HG02840 (cell line): ENCODE data around the gene OPRL1.

Experiments used
- ATAC-seq: cut with Tn5 transposase; IDR thresholded peaks from one replicate; pipeline ENCODE4 v1.9.1; 2021; ENCODE audit warnings: mild to moderate bottlenecking, moderate library complexity, moderate number of reproducible peaks; ENCODE audit not compliant: unreplicated experiment, low FRiP score

The OPRL1 gene

DNA sequence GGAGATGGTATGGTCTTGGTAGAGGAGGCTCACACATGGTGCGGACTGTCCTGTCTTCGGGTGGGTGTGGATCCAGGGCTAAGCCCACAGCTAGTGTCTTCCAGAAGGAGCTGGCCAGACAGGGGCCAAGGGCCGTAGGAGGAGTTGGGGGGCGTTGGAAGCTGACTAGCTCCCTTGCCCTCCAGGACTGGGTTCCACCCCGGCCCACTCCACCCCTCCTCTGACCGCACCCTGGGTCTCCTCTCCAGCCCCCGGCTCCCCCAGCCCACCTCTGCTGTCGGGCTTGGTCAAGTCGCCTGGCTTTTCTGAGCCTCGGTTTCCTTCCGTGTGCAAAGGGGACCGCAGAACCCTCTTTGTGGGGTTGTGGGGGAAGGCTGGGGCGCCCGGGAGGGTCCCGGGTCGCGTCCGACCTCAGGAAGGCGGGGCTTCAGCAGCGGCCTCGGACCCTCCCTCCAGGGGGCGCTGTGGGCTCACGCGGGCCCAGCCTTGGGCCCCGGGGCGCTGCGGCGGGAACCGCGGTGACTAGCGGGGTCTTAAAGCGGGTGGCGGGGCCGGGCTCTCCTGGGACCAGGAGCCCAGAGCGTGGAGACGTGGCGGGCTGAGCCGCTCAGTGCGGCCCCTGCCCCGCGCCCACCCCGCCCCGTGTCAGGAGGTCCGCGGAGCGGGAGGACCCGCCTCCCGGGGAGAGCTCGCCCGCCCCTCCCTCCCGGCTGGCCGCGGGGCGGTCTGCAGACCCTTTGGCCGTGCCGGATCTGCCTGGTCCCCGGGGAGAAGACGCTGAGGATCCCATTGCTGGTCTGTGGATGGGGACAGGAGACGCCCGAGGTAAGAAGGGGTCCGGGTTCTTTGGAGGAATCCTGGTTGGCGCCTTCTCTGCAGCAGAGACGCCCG lies 22.1 kb downstream of the OPRL1 start:
- ATAC-seq = no peak

DNA sequence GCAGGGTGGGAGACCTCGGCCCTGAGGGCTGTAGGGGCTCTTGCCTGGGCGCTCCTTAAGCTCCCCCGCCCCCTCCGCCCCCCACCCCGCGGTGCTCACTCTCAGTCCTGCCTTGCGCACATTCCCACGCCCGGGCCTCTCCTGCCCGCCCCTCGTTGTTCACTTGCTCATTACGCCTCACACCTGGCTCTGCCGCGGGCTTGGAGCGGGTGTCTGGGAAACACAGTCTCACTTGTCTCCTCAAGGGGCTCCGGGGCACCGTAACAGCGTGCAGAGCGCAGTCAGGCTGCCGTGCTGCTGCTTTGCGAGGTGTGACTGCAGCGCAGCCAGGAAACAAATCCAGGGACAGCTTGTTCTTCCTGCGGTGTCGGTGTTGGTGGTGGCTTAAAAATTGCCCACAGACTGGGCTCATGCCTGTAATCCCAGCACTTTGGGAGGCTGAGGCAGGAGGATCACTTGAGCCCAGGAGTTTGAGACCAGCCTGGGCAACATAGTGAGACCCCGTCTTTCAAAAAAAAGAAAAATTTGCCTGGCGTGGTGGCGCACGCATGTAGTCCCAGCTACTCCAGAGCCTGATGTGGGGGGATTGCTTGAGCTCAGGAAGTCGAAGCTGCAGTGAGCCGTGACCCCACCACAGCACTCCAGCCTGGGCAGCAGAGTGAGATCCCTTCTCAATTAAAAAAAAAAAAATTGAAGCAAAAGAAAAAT lies 22.9 kb downstream of the OPRL1 start:
- ATAC-seq = no peak

DNA sequence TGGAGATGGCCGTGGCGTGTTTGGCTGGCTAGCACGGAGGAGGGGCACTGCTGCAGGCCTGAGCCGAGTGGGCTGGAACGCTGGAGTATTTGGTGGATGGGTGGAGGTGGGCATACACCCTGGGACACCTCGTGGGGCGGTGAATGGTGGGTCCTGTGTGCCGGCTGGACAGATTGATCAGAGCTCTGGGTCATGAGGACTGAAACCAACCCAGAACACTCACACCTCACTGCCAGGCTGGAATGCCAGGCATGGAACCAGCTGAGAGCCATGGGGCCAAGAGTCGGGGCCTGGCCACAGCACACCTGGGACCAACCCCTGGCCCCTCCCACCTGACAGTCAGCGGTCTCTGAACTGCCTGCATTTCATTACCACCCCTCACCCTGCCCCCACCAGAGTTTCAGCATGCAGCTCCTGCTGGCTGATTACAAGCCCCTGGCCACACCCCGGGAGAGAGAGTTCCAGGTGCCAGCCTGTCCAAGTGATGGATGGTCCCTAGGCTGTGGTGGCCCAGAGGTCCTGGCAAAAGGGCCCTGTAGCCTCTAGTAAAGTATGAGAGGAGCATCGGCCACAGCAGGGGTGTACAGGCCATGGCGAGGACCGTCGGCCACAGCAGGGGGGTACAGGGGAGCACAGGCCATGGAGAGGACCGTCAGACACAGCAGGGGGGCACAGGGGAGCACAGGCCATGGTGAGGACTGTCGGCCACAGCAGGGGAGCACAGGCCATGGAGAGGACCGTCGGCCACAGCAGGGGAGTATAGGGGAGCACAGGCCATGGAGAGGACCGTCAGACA lies 24.2 kb downstream of the OPRL1 start:
- no peak for ATAC-seq

DNA sequence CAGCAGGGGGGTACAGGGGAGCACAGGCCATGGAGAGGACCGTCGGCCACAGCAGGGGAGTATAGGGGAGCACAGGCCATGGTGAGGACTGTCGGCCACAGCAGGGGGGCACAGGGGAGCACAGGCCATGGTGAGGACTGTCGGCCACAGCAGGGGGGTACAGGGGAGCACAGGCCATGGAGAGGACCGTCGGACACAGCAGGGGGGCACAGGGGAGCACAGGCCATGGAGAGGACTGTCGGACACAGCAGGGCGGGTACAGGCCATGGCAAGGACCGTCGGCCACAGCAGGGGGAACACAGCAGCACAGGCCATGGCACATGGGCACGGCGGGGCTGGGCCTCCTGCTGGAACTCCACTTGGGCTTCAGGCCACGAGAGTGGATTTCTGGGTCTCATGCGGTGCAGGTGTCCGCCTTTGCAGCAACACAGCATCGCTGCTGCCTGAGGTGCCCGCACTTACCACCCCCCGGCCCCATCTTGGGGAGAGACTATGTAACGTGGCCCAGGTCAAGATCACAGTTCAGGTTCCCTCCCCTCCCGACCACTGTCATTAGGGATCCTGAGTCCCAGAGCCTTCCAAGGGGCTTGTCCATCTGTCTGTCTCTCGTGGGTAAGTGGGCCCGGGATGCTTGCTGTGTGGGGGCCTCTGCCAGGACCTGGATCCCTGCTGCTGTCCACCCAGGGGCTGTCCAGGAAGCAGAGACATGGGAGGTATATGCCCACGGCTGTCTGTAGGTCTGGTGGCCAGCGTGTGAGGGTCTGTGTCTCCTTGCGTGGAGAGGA lies 25.0 kb downstream of the OPRL1 start:
- ATAC-seq = no peak

DNA sequence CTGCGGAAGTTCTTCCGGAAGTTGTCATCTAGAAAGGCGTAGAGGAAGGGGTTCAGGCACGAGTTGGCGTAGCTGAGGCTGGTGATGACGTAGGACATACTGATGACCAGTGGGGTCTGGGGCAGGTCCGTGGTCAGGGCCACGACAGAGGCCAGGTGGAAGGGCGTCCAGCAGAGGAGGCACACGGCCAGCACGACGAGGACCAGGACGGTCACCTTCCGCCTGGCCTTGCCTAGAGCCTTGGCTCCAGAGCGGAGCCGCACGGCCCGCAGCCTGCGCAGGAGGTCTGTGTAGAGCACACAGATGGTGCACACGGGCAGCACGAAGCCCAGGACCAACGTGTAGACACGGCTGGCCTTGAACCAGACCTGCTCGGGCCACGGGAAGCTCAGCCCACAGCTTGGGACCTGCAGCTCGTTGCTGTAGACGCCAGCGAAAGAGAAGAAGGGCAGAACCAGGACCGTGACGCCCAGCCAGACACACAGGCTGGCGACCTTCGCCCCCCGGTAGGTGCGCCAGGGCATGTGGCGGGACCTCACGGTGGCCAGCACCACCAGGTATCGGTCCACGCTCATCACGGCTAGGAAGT lies 26.1 kb downstream of the OPRL1 start:
- ATAC-seq = no peak

DNA sequence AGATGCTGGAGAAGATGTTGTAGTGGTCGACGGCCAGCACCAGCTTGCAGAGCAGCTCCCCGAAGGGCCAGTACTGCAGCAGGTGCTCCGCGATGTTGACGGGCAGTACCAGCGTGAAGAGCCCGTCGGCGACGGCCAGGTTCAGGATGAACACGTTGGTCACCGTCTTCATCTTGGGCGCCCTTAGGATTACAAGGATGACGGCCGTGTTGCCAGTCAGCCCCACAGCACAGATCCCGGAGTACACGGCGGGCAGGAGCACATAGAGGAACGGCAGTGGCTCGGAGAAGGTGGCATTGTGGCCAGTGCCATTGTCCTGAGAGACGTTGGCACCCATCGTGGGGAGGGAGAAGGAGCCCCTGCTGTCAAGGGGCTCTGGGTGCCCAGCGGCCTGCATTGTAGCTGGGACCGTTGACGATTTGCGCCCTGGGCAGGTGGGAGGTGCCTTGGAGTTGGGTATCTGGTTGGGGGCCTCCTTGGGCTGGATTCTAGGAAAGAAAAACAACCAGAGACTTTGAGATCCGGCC lies 26.6 kb downstream of the OPRL1 start:
- ATAC-seq = no peak

DNA sequence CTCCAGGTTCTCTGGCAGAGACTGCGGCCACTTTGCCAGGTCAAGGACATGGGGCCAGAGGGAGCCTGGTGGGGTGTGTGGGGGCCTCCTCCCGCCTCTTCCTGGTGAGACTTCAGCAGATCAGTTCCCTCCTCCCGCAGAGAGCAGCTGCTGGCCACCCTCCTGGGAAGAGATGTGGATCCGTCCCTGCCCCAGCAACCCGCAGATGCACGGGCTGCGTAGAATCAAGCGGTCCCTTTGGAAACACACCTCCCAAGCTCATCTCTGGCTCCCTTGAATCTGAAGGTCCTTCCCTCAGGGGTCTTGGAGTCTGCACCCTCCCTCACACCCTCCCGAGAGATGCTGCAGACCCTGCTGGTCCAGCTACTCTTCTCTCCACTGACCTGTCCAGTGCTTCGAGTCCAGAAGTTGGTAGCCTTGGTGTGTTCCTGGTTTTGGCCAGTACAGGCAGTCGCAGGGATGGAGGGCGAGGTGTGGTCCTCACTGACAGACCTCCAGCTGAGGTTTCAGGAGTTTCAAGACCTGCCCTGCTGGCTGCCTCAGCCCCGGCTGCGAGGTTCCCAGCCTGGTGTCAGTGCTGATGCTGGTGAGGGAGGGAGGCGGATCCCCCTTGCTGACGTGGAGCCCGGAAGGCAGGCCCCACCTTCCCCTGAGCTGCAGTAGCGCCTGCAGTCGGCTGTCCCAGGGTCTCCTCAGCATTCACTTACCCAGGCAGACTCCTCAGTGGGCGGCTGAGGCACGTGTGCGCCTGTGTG lies 27.3 kb downstream of the OPRL1 start, which contains the start of gene NPBWR2:
Gene NPBWR2 (minus strand): TSS at position 585 of the 755 bp plus-strand sequence. CDS start 734 bp downstream, outside the sequence.
- ATAC-seq = no peak

DNA sequence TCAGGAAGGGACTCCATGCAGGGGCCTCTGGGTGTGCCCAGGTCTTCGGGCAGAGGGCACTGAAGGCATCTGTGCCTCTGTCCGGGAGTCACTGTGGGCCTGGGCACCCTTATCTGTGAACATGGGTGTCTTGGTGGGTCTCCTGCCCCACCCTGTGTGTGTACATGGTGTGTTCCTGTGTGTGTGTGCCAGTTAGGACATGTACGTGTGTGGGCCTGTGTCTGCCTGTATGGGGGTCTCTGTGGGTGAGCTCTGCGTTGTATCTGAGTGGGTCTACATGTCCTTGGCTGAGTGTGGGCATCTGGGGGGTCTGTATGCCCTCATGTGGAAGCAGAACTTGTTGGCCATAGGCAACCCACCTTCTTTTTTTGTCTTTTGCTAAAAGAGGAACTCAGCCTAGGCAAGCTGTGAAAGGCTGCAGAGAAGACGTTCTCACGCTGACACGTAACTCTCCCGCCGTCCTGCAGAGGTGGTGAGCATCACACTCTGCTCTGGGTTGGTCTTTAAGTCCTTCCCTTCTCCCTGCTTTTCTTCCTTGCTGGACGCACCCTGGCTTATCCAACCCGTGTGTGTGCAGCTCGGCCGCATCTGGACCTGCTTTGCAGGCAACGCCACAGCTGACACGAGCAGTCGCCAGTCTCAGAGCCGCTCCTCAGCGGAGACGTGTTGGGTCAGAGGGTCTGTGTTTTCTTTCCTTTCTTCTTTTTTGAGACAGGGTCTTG lies 28.0 kb downstream of the OPRL1 start:
- no peak for ATAC-seq

DNA sequence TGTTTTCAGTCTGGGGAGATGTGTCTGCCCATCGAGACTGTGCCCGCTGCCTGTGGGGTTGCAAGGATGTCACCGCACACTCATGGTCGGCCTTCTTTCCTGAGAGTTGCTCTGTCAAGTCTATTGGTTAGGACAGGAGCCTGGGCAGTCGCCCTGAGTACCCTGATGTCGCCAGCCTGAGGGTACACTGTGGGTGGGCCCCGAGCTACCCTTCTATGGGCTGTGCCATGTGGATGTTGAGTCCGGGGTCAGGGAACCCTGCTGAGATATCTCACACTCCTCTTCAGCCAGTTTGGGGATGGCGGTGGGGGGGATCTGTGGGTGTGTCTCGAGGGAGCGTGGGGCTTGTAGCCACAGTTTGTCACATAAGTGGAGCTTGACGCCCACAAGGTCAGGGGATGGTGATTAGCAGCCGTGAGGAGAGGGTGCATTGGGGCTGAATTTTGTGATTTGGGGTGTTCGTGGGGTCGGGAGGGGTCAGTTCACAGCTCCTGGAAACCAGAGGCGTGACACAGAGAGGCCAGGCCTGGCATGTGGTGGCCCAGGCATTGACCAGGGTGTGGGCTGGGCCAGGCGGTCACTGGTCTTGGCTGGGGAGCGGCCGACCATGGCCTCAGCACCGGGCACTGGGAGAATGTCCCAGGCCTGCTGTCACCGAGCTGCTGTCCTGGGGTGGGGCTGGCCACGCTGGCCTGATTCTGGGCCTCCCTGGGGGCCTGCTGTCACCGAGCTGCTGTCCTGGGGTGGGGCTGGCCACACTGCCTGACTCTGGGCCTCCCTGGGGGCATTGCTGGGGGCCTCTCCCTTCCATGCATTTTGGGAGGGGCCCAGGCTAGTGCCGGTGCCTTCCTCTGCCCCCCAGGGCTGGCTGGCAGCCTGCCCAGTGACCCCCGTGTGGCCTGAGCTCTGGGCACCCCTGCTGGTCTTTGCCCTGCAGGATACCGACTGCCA lies 29.1 kb downstream of the OPRL1 start:
- no peak for ATAC-seq

DNA sequence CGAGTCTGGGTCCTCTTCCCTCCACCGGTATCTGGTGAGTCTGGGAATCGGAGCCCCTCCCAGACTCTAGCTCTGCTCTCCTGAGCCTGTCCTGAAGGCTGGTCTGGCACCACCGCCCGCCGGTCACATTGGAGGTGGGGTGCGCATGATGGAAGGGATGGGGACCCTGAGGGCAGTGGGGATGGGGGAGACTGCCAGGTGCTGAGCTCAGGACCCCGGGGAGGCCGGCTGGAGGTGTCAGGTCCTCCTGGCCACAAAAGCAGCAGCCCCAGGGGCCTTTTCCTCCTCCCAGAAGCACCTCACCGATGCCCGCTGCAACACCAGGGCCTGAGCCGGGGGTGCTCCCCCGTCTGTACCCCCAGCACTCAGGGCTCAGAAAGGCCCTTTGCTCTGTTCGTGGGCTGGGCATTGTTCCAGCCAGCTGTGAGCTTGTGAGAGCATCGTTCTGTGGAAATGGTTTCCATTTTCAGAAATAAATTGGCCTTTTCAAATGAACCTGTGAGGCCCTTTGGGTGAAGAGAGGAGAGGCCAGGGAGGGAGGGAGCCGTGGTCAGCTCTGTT lies 30.0 kb downstream of the OPRL1 start:
- ATAC-seq = no peak

DNA sequence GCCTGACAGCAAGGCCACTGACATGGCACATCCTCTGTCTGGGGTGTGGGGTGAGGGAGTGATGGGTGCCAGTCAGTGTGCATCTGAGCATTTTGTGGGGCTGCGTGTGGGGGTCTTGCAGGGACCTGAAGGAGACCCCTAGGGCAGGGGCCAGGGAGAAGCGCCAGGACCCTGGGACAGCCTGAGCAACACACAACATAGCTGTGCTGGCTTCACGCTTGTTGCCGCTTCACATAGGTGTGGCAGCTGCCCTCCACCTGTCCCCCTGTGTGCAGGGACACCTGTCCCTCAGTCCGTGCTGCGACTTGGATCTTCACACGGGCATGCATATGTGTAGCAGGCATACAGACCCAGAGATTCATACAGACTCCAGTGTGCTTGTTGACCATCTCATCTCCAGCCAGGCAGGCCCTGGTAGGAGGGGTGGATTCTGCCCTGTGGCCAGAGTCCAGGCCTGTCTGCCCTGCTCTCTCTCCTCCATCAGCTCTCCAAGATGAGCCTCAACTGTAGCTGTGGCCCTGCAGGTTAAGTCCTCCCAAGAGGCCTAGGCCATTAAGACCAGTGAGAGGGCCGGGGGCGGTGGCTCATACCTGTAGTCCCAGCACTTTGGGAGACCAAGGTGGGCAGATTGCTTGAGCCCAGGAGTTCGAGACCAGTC lies 30.7 kb downstream of the OPRL1 start:
- no peak for ATAC-seq

DNA sequence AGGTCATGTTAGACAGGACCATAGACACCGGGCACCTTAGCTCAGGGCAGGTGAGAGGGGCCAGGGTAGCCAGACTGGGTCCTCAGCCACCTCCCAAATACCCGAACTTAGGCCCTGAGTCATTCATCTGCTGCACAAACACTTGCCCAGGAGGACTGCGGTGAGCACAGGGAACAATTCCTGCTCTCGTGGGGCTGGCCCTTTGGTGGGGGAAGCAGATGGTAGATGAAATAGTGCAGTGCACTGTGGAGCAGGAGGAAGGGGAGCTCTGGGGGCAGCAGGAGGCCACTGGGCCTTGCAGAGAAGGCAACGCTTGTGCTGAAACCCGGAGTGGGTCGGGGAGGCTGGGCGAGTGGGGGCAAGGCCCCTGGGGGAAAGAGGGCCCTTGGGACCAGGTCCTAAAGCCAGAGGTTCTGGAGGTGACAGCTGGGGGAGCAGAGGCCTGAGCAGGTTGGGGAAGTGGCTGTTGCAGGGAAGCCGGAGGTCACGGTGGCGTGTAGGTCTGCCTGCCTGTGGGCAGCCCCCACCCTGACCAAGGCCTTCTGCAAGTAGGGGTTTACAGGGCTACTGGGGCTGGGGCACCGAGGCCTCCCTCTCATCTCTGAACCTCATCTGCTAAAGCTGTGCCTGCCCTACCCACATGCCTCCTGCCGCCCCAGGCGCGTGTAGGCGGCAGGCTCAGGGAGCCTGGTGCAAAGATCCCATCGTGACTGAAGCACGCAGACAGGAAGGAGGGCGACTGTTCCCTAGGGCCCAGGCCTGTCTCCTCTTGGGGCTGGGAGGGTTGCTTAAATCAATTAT lies 32.2 kb downstream of the OPRL1 start:
- ATAC-seq = no peak

DNA sequence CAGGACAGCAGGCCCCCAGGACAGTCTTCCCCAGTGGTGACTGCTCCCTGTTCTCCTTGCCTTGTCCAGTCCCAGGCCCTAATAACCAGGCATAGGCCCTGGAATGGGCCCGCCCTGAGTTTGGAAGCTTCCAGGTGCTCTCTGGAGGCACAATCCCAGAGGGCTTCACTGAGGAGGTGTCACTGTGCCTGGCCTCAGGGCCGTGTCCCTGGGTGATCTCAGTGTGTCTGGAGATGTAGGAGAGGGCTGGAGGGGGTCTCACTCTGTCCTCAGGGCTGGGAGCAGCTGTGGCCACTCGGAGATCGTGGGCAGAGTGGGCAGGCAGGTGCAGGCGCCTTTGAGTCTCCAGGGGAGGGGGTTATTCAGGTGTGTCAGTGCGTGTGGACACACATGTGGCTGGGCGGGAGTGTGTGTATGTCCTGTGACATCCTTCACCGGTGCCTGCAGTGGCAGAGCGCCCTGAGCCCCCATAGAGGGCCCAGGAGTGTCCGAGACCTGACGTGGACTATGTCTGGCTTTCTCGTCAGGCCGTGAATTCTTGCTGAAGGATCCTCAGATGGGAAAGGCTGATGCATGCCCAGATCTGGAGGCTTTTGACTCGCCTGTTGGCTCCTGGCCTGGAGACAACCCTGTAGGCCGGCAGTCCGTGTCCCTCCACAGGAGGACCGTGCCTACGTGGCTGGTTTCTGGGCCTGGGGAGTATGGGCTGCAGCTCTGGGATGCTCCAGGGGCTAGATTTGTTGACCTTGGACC lies 33.0 kb downstream of the OPRL1 start:
- no peak for ATAC-seq

DNA sequence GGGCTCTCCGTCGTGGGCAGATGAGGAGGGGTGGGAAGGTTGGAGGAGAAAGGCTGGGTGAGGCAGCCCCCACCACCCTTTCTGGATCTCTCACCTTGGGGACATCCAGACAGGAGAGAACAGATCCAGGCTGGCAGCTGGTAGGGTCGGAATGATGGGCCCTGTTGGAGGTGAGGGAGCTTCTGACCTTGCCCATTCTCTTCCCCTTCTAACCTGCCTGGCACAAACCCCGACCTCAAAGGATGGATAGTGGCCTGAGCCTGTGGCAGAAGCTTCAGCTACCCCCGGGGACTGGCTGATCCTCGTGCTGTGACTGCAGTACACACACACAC lies 33.5 kb downstream of the OPRL1 start:
- no peak for ATAC-seq

DNA sequence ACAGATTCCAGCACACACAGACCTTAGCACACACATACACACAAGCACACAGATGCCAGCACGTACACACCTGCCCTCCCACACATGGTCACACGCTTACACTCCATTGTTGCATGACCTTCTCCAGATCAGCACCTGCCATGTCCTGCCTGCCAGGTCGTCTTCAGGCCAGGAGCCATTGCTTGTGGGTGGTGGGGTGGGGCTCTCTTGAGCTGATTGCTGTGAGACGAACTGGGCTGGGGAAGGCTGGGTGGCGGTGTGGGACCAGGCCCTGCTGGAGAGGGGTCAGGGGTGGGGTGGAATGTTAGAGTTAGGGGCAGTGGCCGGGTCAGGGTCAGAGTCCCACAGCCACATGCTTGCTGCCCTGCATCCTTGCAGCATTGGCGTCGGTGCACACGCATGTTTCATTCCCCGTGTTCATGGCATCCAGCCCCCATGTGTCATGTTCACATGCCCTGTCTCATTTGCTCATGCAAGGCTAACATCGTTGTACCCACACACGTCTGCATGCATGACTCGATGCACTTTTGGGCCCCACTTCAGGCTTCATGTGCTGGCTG lies 34.0 kb downstream of the OPRL1 start:
- no peak for ATAC-seq
